ENCODE measurements around the gene MLANA.
"Not testable (repeated sequence)": the region's sequence is repeated elsewhere in the genome, so short reads cannot be mapped to it uniquely, and the experiment has no call there.

The MLANA gene

GRCh38 chr9:5870691-5871090, 20.0 kb upstream of the MLANA start:
- no peak for DNase-seq

- no peak for DNase-seq
These were observed 18.9 kb upstream of the MLANA start for GRCh38 chr9:5871785-5872184.

- no peak for DNase-seq
These were observed 18.2 kb upstream of the MLANA start for GRCh38 chr9:5872511-5872910.

- DNase-seq = no peak
These were observed 17.2 kb upstream of the MLANA start for GRCh38 chr9:5873439-5873838.

- no peak for DNase-seq
These were observed 16.6 kb upstream of the MLANA start for GRCh38 chr9:5874048-5874447.

- no peak for DNase-seq
These were observed 14.7 kb upstream of the MLANA start for GRCh38 chr9:5876026-5876425.

GRCh38 chr9:5876711-5877110, 14.0 kb upstream of the MLANA start:
- no peak for DNase-seq

GRCh38 chr9:5879419-5880181, 11.1 kb upstream of the MLANA start:
- peak; percentile 77 for DNase-seq

GRCh38 chr9:5882244-5883012, 8.3 kb upstream of the MLANA start:
- not testable (repeated sequence) for DNase-seq

- no peak for DNase-seq
These were observed 6.5 kb upstream of the MLANA start for GRCh38 chr9:5884191-5884590.

- DNase-seq = peak; percentile 61
These were observed 4.4 kb upstream of the MLANA start for GRCh38 chr9:5886114-5886939.

- DNase-seq = no peak
These were observed 1.9 kb downstream of the MLANA start for GRCh38 chr9:5892456-5893133.

GRCh38 chr9:5893134-5893505, 2.4 kb downstream of the MLANA start:
- DNase-seq = no peak

- DNase-seq = no peak
These were observed 3.0 kb downstream of the MLANA start for GRCh38 chr9:5893591-5894236.

- DNase-seq = no peak
These were observed 3.7 kb downstream of the MLANA start for GRCh38 chr9:5894237-5894959.

GRCh38 chr9:5895782-5896181, 5.1 kb downstream of the MLANA start:
- DNase-seq = no peak

- DNase-seq = peak; percentile 19
These were observed 6.2 kb downstream of the MLANA start for GRCh38 chr9:5896863-5897262.

GRCh38 chr9:5897851-5898250, 7.2 kb downstream of the MLANA start:
- no peak for DNase-seq

GRCh38 chr9:5899292-5899691, 8.6 kb downstream of the MLANA start:
- DNase-seq = no peak

- DNase-seq = peak; percentile 5
These were observed 9.9 kb downstream of the MLANA start for GRCh38 chr9:5900622-5901021.

GRCh38 chr9:5902377-5902776, 11.7 kb downstream of the MLANA start:
- no peak for DNase-seq

- DNase-seq = no peak
These were observed 18.2 kb downstream of the MLANA start for GRCh38 chr9:5908918-5909317.

All from fibroblast of upper back skin (primary cell).